Neuronal stem cell (in vitro differentiated cells): ENCODE results near the gene HDAC4.

Experiments
- DNase-seq: peaks from one replicate; pipeline ENCODE4 v3.0.0-alpha.2; 2013; ENCODE audit warnings: low spot score
- H2AFZ ChIP-seq: one replicate; pipeline ENCODE4 v1.6.1; 2013; ENCODE audit warnings: mild to moderate bottlenecking, low read length, inconsistent platforms
- H2AK5ac ChIP-seq: 2 replicates; pipeline ENCODE4 v1.6.1; 2013; ENCODE audit warnings: low read depth, mild to moderate bottlenecking, inconsistent platforms, low read length, moderate library complexity, mixed read lengths
- H2BK120ac ChIP-seq: 2 replicates; pipeline ENCODE4 v1.6.1; 2013; ENCODE audit warnings: low read depth, mild to moderate bottlenecking, inconsistent platforms, low read length, moderate library complexity, mixed read lengths
- H2BK12ac ChIP-seq: one replicate; pipeline ENCODE4 v1.6.1; 2013; ENCODE audit warnings: low read length, inconsistent platforms
- H2BK15ac ChIP-seq: 2 replicates; pipeline ENCODE4 v1.6.1; 2013; ENCODE audit warnings: mild to moderate bottlenecking, low read length, inconsistent platforms, mixed read lengths
- H2BK5ac ChIP-seq: one replicate; pipeline ENCODE4 v1.6.1; 2013; ENCODE audit warnings: inconsistent platforms, mild to moderate bottlenecking, low read length, moderate library complexity
- H3K14ac ChIP-seq: one replicate; pipeline ENCODE4 v1.6.1; 2013; ENCODE audit warnings: low read length, inconsistent platforms
- H3K18ac ChIP-seq: 2 replicates; pipeline ENCODE4 v1.6.1; 2013; ENCODE audit warnings: low read length, inconsistent platforms
- H3K23ac ChIP-seq: 2 replicates; pipeline ENCODE4 v1.6.1; 2013; ENCODE audit warnings: low read depth, mild to moderate bottlenecking, mixed read lengths, low read length, inconsistent platforms; ENCODE audit not compliant: poor library complexity
- H3K27ac ChIP-seq: replicated peaks from 3 replicates; pipeline ENCODE4 v1.5.1; 2013; ENCODE audit warnings: low read length, inconsistent platforms
- H3K27me3 ChIP-seq, 3 experiments: 2 replicates each; pipeline ENCODE4 v1.6.1; 2013; ENCODE audit warnings: low read length in 3 of 3, mild to moderate bottlenecking in 2 of 3, inconsistent platforms in 1 of 3, low read depth in 1 of 3, mixed read lengths in 1 of 3, moderate library complexity in 1 of 3; ENCODE audit not compliant: control insufficient read depth in 3 of 3, insufficient read depth in 3 of 3
- H3K36me3 ChIP-seq, 2 donors: replicated peaks in 1 of 2; 2 replicates each; pipeline ENCODE4 v1.6.1; 2013; ENCODE audit warnings: low read length in 2 of 2; ENCODE audit not compliant: control insufficient read depth in 2 of 2, insufficient read depth in 2 of 2
- H3K4ac ChIP-seq: 2 replicates; pipeline ENCODE4 v1.6.1; 2013; ENCODE audit warnings: inconsistent platforms, mild to moderate bottlenecking, low read length, moderate library complexity
- H3K4me1 ChIP-seq, 2 donors: 1 replicate in 1 of 2; 2 replicates in 1 of 2; pipeline ENCODE4 v1.6.1; 2013; ENCODE audit warnings: low read length in 2 of 2, low read depth in 1 of 2; ENCODE audit not compliant: control insufficient read depth in 2 of 2, insufficient read depth in 1 of 2
- H3K4me2 ChIP-seq: one replicate; pipeline ENCODE4 v1.6.1; 2013; ENCODE audit warnings: mild to moderate bottlenecking, low read length, inconsistent platforms; ENCODE audit not compliant: insufficient read depth, poor library complexity, severe bottlenecking
- H3K4me3 ChIP-seq, 2 donors: 2 replicates each; pipeline ENCODE4 v1.5.1; 2013; ENCODE audit warnings: low read length in 2 of 2, mild to moderate bottlenecking in 2 of 2, inconsistent platforms in 1 of 2, moderate library complexity in 1 of 2
- H3K79me1 ChIP-seq: one replicate; pipeline ENCODE4 v1.6.1; 2013; ENCODE audit warnings: low read depth, mild to moderate bottlenecking, inconsistent platforms, low read length, moderate library complexity
- H3K9ac ChIP-seq: one replicate; pipeline ENCODE4 v1.6.1; 2013; ENCODE audit warnings: mild to moderate bottlenecking, low read depth, low read length, inconsistent platforms; ENCODE audit not compliant: poor library complexity
- H3K9me3 ChIP-seq, 2 donors: replicated peaks in 1 of 2; 2 replicates each; pipeline versions ENCODE3 to v1.6.1; 2013; ENCODE audit warnings: low read length in 2 of 2, mild to moderate bottlenecking in 2 of 2, inconsistent platforms in 1 of 2, low read depth in 1 of 2, mixed read lengths in 1 of 2, moderate library complexity in 1 of 2; ENCODE audit not compliant: control insufficient read depth in 2 of 2, insufficient read depth in 1 of 2
- H4K8ac ChIP-seq: one replicate; pipeline ENCODE4 v1.6.1; 2013; ENCODE audit warnings: low read depth, mild to moderate bottlenecking, inconsistent platforms, low read length, moderate library complexity
- H4K91ac ChIP-seq: one replicate; pipeline ENCODE4 v1.6.1; 2013; ENCODE audit warnings: low read length, low read depth, mild to moderate bottlenecking, inconsistent platforms; ENCODE audit not compliant: poor library complexity
- WGBS, 2 donors: extraction: QIAGEN DNeasy Blood & Tissue Kit; methylation state at CpG; one replicate each; pipeline ENCODE4 v1.1.7; 2013; ENCODE audit warnings: missing lambda C conversion rate in 2 of 2, mixed read lengths in 1 of 2; ENCODE audit not compliant: insufficient read length in 2 of 2, insufficient replicate concordance in 1 of 2; ENCODE audit errors: extremely low coverage in 2 of 2; 5-methylcytosine and 5-hydroxymethylcytosine counted together

HDAC4 gene

DNA sequence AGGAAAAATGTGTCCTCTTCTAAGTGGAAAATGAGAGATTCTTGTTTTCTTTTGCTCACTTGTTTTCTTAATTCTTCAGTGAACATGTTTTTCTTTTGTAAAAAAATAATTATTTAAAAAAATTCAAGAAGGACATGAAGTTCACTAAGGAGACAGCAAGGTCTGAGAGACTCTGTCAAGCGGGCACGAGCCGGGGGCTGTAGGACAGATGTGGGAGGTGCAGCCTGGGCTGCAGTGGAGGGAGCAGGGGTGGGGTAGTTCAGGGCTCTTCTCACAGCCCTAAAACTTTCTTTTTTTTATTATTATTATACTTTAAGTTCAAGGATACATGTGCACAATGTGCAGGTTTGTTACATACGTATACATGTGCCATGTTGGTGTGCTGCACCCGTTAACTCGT is 4.3 kb upstream of the HDAC4 start:
- peaks cover 0 to under 1% (median 0%) of the 10 kb centered on the region in 3 experiments for H3K27me3 ChIP-seq
- H3K9ac ChIP-seq: no peak overlapping the region
- no peak overlapping the region for H3K14ac ChIP-seq
- no peak overlapping the region for H4K8ac ChIP-seq
- H4K91ac ChIP-seq: no peak overlapping the region
- no peaks in the 10 kb centered on the region for H3K36me3 ChIP-seq
- peaks cover 2 to 3% of the 10 kb centered on the region in 2 donors for H3K9me3 ChIP-seq
- no CpG with 5 or more reads among the region's 6 CpGs for WGBS, 2 donors
- no peak overlapping the region for H2AK5ac ChIP-seq
- H3K18ac ChIP-seq: no peak overlapping the region
- H3K79me1 ChIP-seq: peaks cover 3% of the 10 kb centered on the region
- no peak overlapping the region for H3K4me3 ChIP-seq
- peaks cover 0 to 6% of the 10 kb centered on the region in 2 donors for H3K4me1 ChIP-seq
- no peak overlapping the region for H2BK5ac ChIP-seq
- no peak overlapping the region for H2AFZ ChIP-seq
- H2BK120ac ChIP-seq: no peak overlapping the region
- H3K27ac ChIP-seq: no peak overlapping the region
- no peak overlapping the region for H3K4ac ChIP-seq
- DNase-seq: no peak
- no peak overlapping the region for H3K4me2 ChIP-seq
- no peak overlapping the region for H3K23ac ChIP-seq
- no peak overlapping the region for H2BK15ac ChIP-seq
- no peak overlapping the region for H2BK12ac ChIP-seq

DNA sequence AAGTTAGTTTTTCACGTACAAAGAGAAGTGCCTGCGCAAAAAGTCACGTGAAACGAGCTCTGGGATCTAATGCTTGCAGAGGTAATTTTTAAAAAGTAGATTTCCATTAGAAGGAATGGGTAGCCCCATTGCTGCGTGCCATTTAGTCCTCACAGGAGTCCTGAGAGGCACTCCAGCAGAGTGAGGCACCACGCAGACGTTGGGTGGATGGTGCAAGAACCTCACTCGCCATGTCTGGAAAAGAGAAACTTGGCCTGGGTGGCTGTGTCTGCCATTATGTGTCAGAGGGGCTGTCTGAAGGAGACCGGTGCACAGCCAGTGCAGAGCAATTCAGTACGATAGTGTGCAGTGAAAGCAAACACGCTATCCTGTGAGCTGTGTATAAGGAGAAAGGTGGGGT is 1.8 kb upstream of the HDAC4 start:
- Histone ChIP-seq H3K4me3 (no peak overlapping the region), H3K36me3 (peaks cover 0 to under 1% of the 10 kb centered on the region in 2 donors)

DNA sequence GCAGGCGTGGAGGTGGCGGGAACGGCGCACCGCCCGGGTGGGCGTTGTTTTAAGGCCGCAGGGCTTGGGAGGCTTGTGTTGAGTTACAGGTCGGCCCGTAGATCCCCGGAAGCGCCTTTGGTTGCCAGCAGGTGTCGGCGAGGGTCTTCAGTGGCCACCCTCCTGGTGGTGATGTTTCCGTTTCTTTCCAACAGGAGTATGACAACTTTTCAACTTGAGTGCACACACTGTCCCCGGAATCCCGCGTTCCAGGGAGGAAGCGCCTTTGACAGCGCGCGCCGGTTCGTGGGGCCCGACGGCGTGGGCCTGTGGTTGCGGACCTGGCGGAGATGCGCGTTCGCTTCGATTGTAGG is 1.0 kb upstream of the HDAC4 start:
- H3K4me3 ChIP-seq: peak overlapping the region; percentile 87 to 88
- peak overlapping the region; percentile 63 for H3K14ac ChIP-seq
- H2BK12ac ChIP-seq: peak overlapping the region; percentile 46
- H3K9me3 ChIP-seq: peaks cover 2 to 3% of the 10 kb centered on the region in 2 donors
- peak overlapping the region; percentile 97 for H2BK5ac ChIP-seq
- no CpG with 5 or more reads among the region's 33 CpGs for WGBS, 2 donors
- H3K4me1 ChIP-seq: peaks cover 12 to 21% of the 10 kb centered on the region in 2 donors
- peaks cover 0 to 7% of the 10 kb centered on the region in 2 donors for H3K36me3 ChIP-seq
- peak overlapping the region; percentile 100 for H3K23ac ChIP-seq
- H3K9ac ChIP-seq: peak overlapping the region; percentile 98
- no peak for DNase-seq
- H3K27me3 ChIP-seq: no peaks in the 10 kb centered on the region
- no peak overlapping the region for H3K4ac ChIP-seq
- H2BK15ac ChIP-seq: peak overlapping the region; percentile 55
- H3K27ac ChIP-seq: peak overlapping the region; percentile 89
- peak overlapping the region; percentile 100 for H3K18ac ChIP-seq
- peaks cover 9% of the 10 kb centered on the region for H3K79me1 ChIP-seq
- peak overlapping the region; percentile 97 for H2AFZ ChIP-seq
- H4K91ac ChIP-seq: no peak overlapping the region
- H3K4me2 ChIP-seq: peak overlapping the region; percentile 81
- H4K8ac ChIP-seq: peak overlapping the region; percentile 86
- H2BK120ac ChIP-seq: peak overlapping the region; percentile 81
- peak overlapping the region; percentile 37 for H2AK5ac ChIP-seq

More for the DNA sequence above, 1.8 kb upstream of the HDAC4 start:
- H2AFZ ChIP-seq: no peak overlapping the region
- peaks cover 3% of the 10 kb centered on the region for H3K79me1 ChIP-seq
- WGBS, 2 donors: no CpG with 5 or more reads among the region's 11 CpGs
- H3K23ac ChIP-seq: no peak overlapping the region
- no peak overlapping the region for H3K27ac ChIP-seq
- H2AK5ac ChIP-seq: peak overlapping the region; percentile 70
- H2BK5ac ChIP-seq: no peak overlapping the region
- no peak overlapping the region for H3K4me2 ChIP-seq
- H3K18ac ChIP-seq: peak overlapping the region; percentile 31
- no peak overlapping the region for H4K91ac ChIP-seq
- H3K27me3 ChIP-seq: no peaks in the 10 kb centered on the region
- H2BK15ac ChIP-seq: no peak overlapping the region
- no peak for DNase-seq
- H3K4me1 ChIP-seq: peaks cover 12 to 20% of the 10 kb centered on the region in 2 donors
- no peak overlapping the region for H3K9ac ChIP-seq
- H4K8ac ChIP-seq: no peak overlapping the region
- no peak overlapping the region for H2BK12ac ChIP-seq
- H2BK120ac ChIP-seq: no peak overlapping the region
- peaks cover 2 to 3% of the 10 kb centered on the region in 2 donors for H3K9me3 ChIP-seq
- no peak overlapping the region for H3K4ac ChIP-seq
- H3K14ac ChIP-seq: no peak overlapping the region

DNA sequence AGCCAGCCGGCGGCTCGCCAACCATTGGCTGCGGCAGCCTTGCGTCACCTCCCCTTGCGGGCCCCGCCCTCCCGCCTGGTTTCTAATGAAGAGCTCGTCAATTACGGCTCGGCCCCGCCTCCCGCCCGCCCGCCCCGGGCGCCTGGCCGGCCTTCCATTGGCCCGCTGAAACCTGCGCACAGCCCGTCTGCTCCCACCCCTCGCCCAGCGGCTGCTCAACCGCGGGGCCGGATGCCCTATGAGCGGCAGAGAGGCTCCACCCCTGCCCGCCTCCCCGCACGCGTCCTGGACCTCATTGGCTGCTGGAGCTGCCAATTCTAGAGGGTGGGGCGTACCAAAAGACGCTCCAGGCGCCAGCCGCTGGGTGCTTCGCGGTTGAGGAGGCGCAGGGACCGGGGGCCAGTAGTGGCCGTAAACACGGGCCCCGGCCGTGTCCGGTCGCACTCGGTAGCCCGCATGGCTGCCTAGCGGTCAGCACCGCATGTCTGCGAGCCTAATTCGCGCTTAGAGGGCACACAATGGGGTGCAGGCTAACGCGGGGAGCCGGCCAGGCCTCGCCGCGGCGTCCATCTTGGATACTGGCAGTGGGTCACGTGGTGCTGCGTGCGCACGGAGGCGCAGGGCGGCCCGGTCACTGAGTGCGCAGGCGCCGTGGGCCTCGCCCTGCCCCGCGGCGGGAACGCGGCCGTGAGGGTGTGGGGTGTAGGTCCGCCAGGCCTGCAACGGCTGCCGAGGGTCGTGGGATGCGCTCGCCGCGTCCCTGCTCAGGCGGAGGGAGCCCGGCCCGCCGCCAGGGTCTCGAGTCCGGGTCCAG is 454 bp upstream of the HDAC4 start:
- Histone ChIP-seq H3K23ac (peak overlapping the region; percentile 100), H3K4me3 (peak overlapping the region; percentile 87 to 88), H2BK12ac (peak overlapping the region; percentile 90), H3K4me2 (peak overlapping the region; percentile 81), H3K27me3 (no peaks in the 10 kb centered on the region), H3K14ac (peak overlapping the region; percentile 100), H3K4me1 (peaks cover 12 to 21% of the 10 kb centered on the region in 2 donors), H3K4ac (peak overlapping the region; percentile 99), H3K79me1 (peaks cover 9% of the 10 kb centered on the region), H2AK5ac (peak overlapping the region; percentile 56), H2BK120ac (peak overlapping the region; percentile 81), H3K9me3 (peaks cover 2 to 3% of the 10 kb centered on the region in 2 donors), H4K91ac (peak overlapping the region; percentile 100), H2AFZ (peak overlapping the region; percentile 97), H2BK15ac (peak overlapping the region; percentile 99), H3K27ac (peak overlapping the region; percentile 89), H4K8ac (peak overlapping the region; percentile 86), H3K9ac (peak overlapping the region; percentile 100), H3K36me3 (peaks cover 0 to 7% of the 10 kb centered on the region in 2 donors), H3K18ac (peak overlapping the region; percentile 100), H2BK5ac (peak overlapping the region; percentile 97)
- WGBS, 2 donors: no CpG with 5 or more reads among the region's 90 CpGs
- peak; percentile 99 for DNase-seq
